ENCODE measurements around the gene CCDC175. TPM values are rescaled to one million over a fixed set of nuclear protein-coding genes. Genes with fewer than 3 reads are reported as not detected.

Gene CCDC175
- under 1 TPM in 1 of 6 donors, not detected in 5; 0.14 TPM for total RNA-seq

- Histone ChIP-seq H3K27me3 (no peaks in the 10 kb centered on the region), H3K4me3 (peak within 1 kb of the TSS in 3 of 4 donors; percentile 38 to 53 (median 49)), H3K9me3 (no peaks in the 10 kb centered on the region), H3K4me1 (peaks cover 6 to 11% (median 7%) of the 10 kb centered on the region in 4 donors), H3K36me3 (no peaks in the 10 kb centered on the region), H3K27ac (no peak within 1 kb of the TSS)
- WGBS, 2 donors, result 22 to 29% methylated on average over 29 to 37 of the region's 46 CpGs
- TF ChIP-seq POLR2A (IDR thresholded peaks at IDR 0.05) (no peak), CTCF (IDR thresholded peaks at IDR 0.05) (peak; percentile 47 to 72 (median 56))
- DNase-seq (peak; percentile 94 to 96), ATAC-seq (ENCODE audit: low FRiP score in 2 of 2) (peak; percentile 90 to 95)
Measured at GRCh38 chr14:59576332-59577294, at the start of gene CCDC175. Gene CCDC175 (minus strand): TSS chr14:59576812. CDS start chr14:59576775, 37 bp downstream.

GRCh38 chr14:59622631-59623030 lies 46.0 kb upstream of the CCDC175 start:
- Histone ChIP-seq H3K36me3 (no peaks in the 10 kb centered on the region), H3K9me3 (no peaks in the 10 kb centered on the region), H3K27ac (no peak overlapping the region), H3K27me3 (no peaks in the 10 kb centered on the region), H3K4me1 (no peaks in the 10 kb centered on the region), H3K4me3 (no peak overlapping the region)
- TF ChIP-seq POLR2AphosphoS5 (IDR thresholded peaks at IDR 0.05), result no peak
- no peak for TF ChIP-seq EP300 (IDR thresholded peaks at IDR 0.05)
- no peak for TF ChIP-seq CTCF (IDR thresholded peaks at IDR 0.05)
- no peak for DNase-seq
- WGBS, 2 donors, result 44 to 45% methylated on average over 2 of the region's 2 CpGs
- ATAC-seq (ENCODE audit: low FRiP score in 2 of 2), result no peak

GRCh38 chr14:59619061-59619460 lies 42.4 kb upstream of the CCDC175 start:
- no peaks in the 10 kb centered on the region for H3K36me3 ChIP-seq
- no peak for ATAC-seq (ENCODE audit: low FRiP score in 2 of 2)
- 62 to 64% methylated on average over 2 of the region's 2 CpGs for WGBS, 2 donors
- H3K27me3 ChIP-seq, result no peaks in the 10 kb centered on the region
- H3K9me3 ChIP-seq, result no peaks in the 10 kb centered on the region
- no peak overlapping the region for H3K4me3 ChIP-seq
- TF ChIP-seq CTCF (IDR thresholded peaks at IDR 0.05), result no peak
- TF ChIP-seq POLR2AphosphoS5 (IDR thresholded peaks at IDR 0.05), result no peak
- TF ChIP-seq EP300 (IDR thresholded peaks at IDR 0.05), result no peak
- DNase-seq, result no peak
- no peaks in the 10 kb centered on the region for H3K4me1 ChIP-seq
- H3K27ac ChIP-seq, result no peak overlapping the region

- Histone ChIP-seq H3K4me3 (no peak overlapping the region), H3K36me3 (no peaks in the 10 kb centered on the region), H3K27me3 (no peaks in the 10 kb centered on the region), H3K9me3 (no peaks in the 10 kb centered on the region), H3K4me1 (no peaks in the 10 kb centered on the region), H3K27ac (no peak overlapping the region)
- TF ChIP-seq POLR2A (IDR thresholded peaks at IDR 0.05) (no peak), CTCF (IDR thresholded peaks at IDR 0.05) (no peak), EP300 (IDR thresholded peaks at IDR 0.05) (no peak), POLR2AphosphoS5 (IDR thresholded peaks at IDR 0.05) (no peak)
- no peak for ATAC-seq (ENCODE audit: low FRiP score in 2 of 2)
- DNase-seq, result no peak
- 35 to 55% methylated on average over 3 of the region's 3 CpGs for whole genome bisulfite sequencing, 2 donors
Measured at GRCh38 chr14:59601056-59601455, 24.4 kb upstream of the CCDC175 start.

Measured in upper lobe of left lung (tissue), 6 donors.